HG02588 (cell line): ENCODE data around the gene CISD3.
A peak's percentile ranks its signal among the peaks of the same experiment; 100 is the strongest.

ENCODE experiments used
- ATAC-seq: cut with Tn5 transposase; IDR thresholded peaks from one replicate; pipeline ENCODE4 v1.9.1; 2021; ENCODE audit warnings: mild to moderate bottlenecking, moderate library complexity; ENCODE audit not compliant: unreplicated experiment

Gene CISD3

GRCh38 chr17:38742411-38743308, 12.5 kb downstream of the CISD3 start:
- ATAC-seq, result no peak

GRCh38 chr17:38743556-38744171, 13.5 kb downstream of the CISD3 start:
- ATAC-seq, result no peak

DNA sequence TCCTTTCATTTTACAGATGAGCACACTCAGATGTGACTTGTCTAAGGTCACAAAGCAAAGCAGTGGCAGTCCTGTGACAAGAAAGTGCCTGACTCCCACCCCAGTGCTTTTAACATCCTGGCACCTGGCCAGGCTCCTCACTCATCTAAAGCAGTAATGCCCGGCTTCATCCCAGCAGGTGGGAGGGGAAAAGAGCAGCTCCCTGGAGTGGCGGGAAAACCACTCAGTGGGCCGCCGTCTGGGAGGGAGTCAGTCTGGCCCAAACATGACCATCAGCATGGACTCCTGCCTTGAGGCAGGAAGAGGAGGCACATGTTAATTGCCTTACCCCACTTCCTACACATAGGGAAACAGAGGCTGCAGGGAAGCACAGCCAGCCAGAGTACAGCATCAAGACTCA, 15.4 kb downstream of the CISD3 start:
- no peak for ATAC-seq

DNA sequence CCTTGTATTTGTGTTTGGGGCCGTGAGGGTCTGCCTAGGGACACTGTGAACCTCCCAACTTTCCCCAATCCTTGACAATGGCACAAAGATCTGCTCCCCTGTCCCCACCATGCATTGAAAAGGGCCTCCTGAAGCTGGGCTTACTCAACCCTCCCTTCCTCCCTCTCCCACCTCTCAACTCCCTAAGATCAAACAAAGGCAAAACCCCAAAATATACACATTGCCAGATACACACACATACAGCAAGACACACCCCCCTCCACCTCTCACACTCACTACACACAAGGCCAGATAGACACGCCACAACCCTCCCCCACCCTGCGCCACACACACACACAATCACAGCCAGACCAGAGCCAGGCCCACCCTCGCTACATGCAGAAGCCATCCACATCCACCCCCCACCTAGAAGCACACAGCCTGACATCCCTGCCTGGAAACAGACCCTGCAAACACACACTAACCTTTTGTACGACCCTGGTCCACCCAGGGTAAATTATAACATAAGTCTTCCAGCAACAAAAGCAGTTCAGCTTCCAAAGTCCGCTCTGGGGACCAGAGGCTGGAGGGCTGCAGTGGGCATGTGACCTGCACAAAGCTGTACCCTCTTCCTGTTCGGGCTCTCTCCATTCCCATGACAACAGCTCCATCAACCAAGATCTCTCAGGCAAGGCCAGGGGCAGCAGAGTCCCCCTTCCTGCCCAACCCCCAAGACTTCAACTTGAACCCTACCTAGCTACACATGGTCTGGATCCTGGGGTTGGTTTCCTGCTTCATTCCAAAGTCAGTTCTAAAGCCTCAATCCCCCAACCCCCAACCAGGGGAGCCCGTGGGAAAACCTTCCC, 16.1 kb downstream of the CISD3 start:
- no peak for ATAC-seq

GRCh38 chr17:38746849-38747462, 16.8 kb downstream of the CISD3 start:
- ATAC-seq, result no peak

DNA sequence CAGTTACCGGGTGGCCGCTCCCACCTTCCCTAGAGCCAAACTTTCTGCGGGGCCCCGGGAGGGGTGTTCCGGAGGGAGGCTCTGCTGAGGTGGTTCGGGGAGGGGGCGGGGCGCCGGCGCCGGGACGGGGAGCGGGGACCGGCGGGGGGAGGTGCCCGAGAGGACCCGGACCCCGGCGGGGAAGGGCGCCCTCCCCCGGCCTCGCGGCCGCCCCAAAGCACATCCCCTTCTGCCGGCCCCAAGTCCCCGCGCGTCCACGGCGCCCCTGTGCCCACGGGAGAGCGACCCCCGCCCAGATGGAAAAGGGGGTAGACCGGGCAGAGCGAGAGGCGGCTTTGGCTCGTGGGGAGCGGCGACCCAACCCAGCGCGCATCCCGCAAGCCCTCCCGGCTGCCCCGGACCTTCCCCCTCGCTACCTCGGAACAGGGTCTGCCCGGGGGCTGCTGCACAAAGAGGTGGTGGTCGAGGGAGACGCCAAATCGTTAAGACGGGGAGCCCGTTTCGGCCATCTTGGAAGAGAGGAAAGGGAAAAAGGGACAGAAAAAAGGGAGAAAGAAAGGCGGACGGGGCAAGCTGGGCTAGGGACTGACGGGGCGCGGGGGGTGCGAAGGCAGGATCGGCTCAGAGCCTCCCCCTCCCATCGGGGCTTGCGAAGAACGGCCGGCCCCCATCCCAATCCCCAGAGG, 17.5 kb downstream of the CISD3 start:
- ATAC-seq, result no peak

- no peak for ATAC-seq
These were observed 18.2 kb downstream of the CISD3 start, which contains the start of gene PCGF2 for GRCh38 chr17:38748149-38748891. Gene PCGF2, minus strand, starts transcription at chr17:38748336. Its CDS starts 7,934 bp downstream, at chr17:38740402.

DNA sequence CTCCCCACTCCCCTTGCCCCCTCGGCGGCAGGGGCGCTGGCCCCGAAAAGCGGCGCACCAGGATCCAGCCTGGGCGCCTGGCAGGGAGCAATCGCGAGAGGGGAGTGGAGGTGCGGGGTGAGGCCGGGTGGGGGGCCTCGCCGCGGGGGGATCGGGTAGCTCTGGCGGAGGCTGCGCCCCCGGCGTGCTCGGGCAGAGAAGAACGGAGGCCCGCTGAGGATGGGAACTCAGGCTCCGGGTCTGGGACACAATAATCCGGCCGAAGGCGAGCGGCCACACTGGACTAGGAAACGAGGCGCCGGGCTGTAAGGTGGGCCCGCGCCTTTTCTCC, 18.7 kb downstream of the CISD3 start:
- no peak for ATAC-seq

DNA sequence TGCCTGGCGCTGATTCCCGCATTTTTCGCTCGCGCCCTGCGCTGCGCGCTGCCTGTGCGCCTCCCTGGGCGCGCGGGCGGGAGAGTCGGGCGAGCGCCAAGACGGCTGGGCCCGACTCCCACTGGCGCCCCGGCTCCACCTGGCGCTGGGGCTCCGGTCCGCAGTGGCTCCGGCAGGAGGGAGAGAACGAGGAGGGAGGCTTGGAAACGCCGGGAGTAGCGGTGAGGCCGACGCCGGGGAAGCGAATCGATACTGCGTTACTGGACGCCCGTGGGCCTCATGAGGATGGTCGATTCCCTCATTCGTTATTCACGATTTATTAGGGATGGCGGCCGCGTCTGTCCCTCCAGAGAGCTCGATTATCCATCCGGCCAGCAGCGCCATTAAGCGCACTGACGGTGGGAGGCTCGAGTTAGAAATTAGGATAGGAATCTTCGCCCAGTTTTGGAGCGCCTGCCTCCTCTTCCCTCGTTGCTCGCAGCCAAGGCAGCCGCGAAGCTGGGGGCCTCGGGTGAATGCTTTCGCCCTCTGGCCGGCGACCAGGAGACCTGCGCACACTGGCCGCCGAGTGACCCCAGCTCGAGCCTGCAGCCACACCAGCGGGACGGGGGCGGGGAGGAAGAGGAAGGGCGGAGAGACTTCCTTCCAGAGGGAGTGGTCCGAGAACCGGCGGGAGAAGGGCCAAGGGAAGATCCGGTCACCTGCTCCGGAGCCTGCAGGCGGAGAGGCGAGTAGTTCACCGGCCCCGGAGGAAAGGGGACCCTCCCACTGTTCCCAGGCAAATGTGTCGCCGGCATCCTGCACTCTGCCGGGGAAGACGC, 19.3 kb downstream of the CISD3 start:
- no peak for ATAC-seq

DNA sequence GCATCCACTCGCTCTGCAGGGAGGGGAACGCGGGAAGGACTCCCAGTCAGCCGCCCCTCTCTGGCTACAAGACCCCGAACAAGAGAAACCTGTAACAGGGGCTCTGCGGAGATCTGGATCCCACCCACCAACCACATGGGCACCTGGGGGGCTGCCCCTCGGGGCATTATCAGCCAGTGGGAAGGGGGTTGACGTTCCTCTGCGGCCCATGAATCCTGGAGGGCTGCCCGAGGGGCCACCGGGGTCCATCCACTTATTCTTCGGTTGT, 19.8 kb downstream of the CISD3 start:
- ATAC-seq, result no peak

- ATAC-seq, result no peak
These were observed 20.4 kb downstream of the CISD3 start for GRCh38 chr17:38750312-38751121.

DNA sequence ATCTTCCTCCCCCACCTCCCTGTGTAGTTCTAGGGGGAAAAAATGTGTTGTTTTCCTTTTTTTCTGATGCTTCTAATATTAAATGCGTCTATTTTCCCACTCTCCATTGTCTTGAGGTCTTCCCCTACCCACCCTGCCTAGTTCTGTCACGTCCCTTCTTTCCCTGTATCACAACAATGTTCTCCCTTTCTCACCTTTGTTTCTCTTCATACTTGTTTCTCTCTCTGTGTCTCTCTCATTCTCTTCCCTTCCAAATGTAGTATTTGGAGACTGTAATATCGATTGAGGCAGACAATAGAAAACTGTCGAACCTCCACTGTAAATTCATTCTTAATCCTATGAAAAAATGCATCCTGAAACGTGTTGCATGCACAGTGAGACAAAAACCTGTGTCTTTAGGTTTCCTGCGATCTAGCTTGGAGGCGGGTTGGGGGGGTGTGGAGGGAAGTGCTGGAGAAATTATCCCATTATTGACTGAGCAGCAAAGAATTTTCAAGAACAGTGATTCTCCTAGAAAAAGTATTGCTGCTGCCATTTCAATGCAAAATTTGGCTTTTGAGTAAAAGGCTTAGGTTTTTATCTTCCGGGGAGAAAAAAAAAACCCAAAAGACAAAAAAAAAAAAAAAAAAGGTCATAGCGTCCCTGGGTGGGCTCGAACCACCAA, 21.1 kb downstream of the CISD3 start:
- no peak for ATAC-seq

DNA sequence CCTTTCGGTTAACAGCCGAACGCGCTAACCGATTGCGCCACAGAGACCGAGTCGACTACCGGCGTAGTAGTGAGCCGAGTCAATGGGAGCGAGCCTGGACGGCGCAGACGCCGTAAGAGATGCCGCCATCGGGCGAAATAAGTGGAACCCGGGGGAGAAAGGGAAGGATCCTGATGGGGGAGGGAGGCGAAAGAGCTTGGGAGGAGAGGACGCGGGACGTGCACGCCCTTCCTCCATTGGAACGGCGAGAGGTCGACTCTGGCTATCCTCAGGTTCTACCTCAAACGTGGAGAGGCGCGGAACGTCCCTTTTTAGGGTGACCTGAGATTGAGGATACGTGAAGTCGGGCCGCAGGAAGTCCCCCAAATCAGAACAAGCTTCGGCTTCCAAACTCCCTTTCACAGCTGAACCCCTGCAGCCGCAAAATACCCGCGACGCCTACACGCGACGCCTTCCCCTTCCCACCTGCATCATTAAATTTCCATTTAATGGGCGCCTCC, 21.7 kb downstream of the CISD3 start:
- peak; percentile 13 for ATAC-seq

DNA sequence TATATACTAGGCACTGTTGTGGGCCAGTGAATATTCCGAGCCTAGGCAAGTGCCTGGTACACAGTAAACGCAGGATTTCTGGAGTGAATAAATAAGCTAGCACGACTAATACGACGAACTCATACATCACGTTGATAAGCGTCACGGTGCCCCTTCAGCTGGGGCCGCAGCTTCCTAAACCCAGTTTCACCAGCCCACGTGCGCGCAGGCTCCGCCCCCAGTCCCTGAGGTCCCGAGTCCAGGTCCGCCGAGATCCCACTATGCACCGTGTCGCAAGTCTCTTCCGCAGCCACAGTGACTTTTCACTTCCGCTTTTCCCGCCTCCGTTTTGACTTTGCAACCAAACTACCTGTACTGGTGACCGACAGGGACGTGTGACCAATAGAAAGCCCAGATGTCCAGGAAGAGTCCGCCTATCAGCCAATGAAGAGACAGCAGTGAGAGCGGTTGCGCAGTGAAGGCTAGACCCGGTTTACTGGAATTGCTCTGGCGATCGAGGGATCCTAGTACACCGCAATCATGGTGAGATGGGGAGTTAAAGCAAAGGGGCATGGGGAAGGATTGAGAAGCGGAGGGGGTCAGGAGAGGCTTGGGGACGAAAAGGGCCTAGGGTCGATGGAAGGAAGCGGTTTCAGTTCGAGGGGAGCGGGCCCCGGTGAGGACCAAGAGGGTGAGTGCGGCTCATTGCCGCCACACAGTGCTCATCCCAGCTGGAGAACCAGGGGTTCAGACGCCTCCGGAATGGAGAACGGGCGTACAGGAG, 22.3 kb downstream of the CISD3 start, which contains the start of gene PSMB3:
TSS of gene PSMB3 (plus strand) at position 434 of the 763 bp plus-strand sequence. CDS start at position 520, 86 bp downstream.
- peak; percentile 88 for ATAC-seq

DNA sequence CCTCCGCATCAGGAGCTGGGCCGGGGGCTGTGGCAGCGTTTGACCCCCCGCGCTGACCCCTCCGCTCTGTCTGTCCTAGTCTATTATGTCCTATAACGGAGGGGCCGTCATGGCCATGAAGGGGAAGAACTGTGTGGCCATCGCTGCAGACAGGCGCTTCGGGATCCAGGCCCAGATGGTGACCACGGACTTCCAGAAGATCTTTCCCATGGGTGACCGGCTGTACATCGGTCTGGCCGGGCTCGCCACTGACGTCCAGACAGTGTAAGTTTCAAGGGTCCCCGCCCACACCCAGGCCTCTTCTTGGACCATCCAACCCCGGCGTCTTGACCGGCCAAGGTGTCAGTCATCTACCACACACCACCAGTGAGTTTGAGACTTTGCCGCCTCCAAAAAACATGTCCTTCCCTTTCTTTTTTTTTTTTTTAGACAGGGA, 22.9 kb downstream of the CISD3 start:
- ATAC-seq, result no peak

DNA sequence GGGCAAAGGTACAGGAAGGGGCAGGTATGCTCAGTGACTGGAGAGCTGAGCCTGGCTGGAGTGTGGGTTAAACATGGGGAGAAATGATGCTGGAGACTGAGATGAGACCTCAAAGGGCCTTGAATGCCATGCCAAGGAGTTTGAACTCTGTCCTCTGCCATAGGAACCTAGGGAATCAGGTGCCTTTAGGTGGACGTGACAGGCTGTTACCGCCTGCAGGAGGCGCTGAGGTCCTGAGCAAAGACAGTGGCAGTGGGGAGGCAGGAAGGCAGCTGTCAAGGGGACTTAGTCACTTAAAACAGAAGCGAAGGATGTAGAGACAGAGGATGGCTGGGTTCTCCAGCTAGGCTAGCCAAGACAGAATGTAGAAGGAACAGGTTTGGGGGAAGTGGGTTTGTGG, 31.5 kb downstream of the CISD3 start:
- no peak for ATAC-seq

GRCh38 chr17:38762231-38762630, 32.1 kb downstream of the CISD3 start:
- no peak for ATAC-seq
